GM18526 (cell line): ENCODE measurements around the gene ESR1.

Experiments
- POLR2A ChIP-seq: IDR thresholded peaks from 3 replicates; pipeline ENCODE4 v1.6.1; 2011; ENCODE audit not compliant: insufficient read length; ENCODE audit errors: extremely low read depth

Gene ESR1

GRCh38 chr6:152002306-152002705 lies 194.8 kb downstream of the ESR1 start:
- no peak for TF ChIP-seq POLR2A

- TF ChIP-seq POLR2A: no peak
Measured at GRCh38 chr6:152004036-152004566, 196.6 kb downstream of the ESR1 start.

GRCh38 chr6:152004896-152005295 lies 197.4 kb downstream of the ESR1 start:
- no peak for TF ChIP-seq POLR2A

- TF ChIP-seq POLR2A: no peak
Measured at GRCh38 chr6:152008779-152009178, 201.3 kb downstream of the ESR1 start.

GRCh38 chr6:152012227-152012626 lies 204.7 kb downstream of the ESR1 start:
- TF ChIP-seq POLR2A: no peak

- no peak for TF ChIP-seq POLR2A
Measured at GRCh38 chr6:152018876-152019275, 211.4 kb downstream of the ESR1 start.

- TF ChIP-seq POLR2A: no peak
Measured at GRCh38 chr6:152022303-152022702, 214.8 kb downstream of the ESR1 start.

- TF ChIP-seq POLR2A: no peak
Measured at GRCh38 chr6:152023613-152024012, 216.1 kb downstream of the ESR1 start.

- TF ChIP-seq POLR2A: no peak
Measured at GRCh38 chr6:152026291-152026690, 218.8 kb downstream of the ESR1 start.

GRCh38 chr6:152034631-152035030 lies 227.1 kb downstream of the ESR1 start:
- no peak for TF ChIP-seq POLR2A

GRCh38 chr6:152046118-152046517 lies 238.6 kb downstream of the ESR1 start:
- TF ChIP-seq POLR2A: no peak

GRCh38 chr6:152048921-152049320 lies 241.4 kb downstream of the ESR1 start:
- no peak for TF ChIP-seq POLR2A

- no peak for TF ChIP-seq POLR2A
Measured at GRCh38 chr6:152049502-152049901, 242.0 kb downstream of the ESR1 start.

GRCh38 chr6:152050451-152051195 lies 243.1 kb downstream of the ESR1 start:
- no peak for TF ChIP-seq POLR2A

- no peak for TF ChIP-seq POLR2A
Measured at GRCh38 chr6:152052061-152052460, 244.6 kb downstream of the ESR1 start.

- TF ChIP-seq POLR2A: no peak
Measured at GRCh38 chr6:152053332-152053731, 245.8 kb downstream of the ESR1 start.

GRCh38 chr6:152054441-152054840 lies 247.0 kb downstream of the ESR1 start:
- TF ChIP-seq POLR2A: no peak
